Spleen (tissue), 11 donors: ENCODE data around the gene FSIP1. TPM values are rescaled to one million over a fixed set of nuclear protein-coding genes. Genes with fewer than 3 reads are reported as not detected.

Experiments
- DNase-seq: peaks from one replicate; pipeline ENCODE4 v3.0.0-alpha.2; 2020
- H3K27ac ChIP-seq, 8 donors: fragments of 200-600 bp; sonication (generic) in 7 of 8; 1 replicate in 4 of 8; 2 replicates in 4 of 8; pipeline versions ENCODE4 v1.5.0 to v1.8.0; 2016 to 2021; ENCODE audit warnings: inconsistent platforms in 4 of 8, mild to moderate bottlenecking in 4 of 8, moderate library complexity in 1 of 8
- H3K27me3 ChIP-seq, 7 donors: fragments of 200-600 bp; sonication (generic) in 6 of 7; replicated peaks in 1 of 7; 1 replicate in 4 of 7; 2 replicates in 3 of 7; pipeline versions ENCODE4 v1.5.0 to v1.8.0; 2016 to 2021; ENCODE audit warnings: inconsistent platforms in 3 of 7, mild to moderate bottlenecking in 1 of 7
- H3K36me3 ChIP-seq, 6 donors: fragments of 200-600 bp; sonication (generic) in 5 of 6; 1 replicate in 4 of 6; 2 replicates in 2 of 6; pipeline versions ENCODE4 v1.5.0 to v1.8.0; 2016 to 2021; ENCODE audit warnings: inconsistent platforms in 2 of 6
- H3K4me1 ChIP-seq, 6 donors: fragments of 200-600 bp; sonication (generic) in 5 of 6; 1 replicate in 3 of 6; 2 replicates in 3 of 6; pipeline versions ENCODE4 v1.5.0 to v1.8.0; 2016 to 2021; ENCODE audit warnings: inconsistent platforms in 3 of 6
- H3K4me3 ChIP-seq, 8 donors: fragments of 200-600 bp; sonication (generic) in 7 of 8; 1 replicate in 4 of 8; 2 replicates in 4 of 8; pipeline versions ENCODE4 v1.5.0 to v1.8.0; 2016 to 2021; ENCODE audit warnings: inconsistent platforms in 4 of 8, mild to moderate bottlenecking in 4 of 8, moderate library complexity in 2 of 8
- H3K9me3 ChIP-seq, 8 donors: fragments of 200-600 bp; sonication (generic) in 7 of 8; 1 replicate in 4 of 8; 2 replicates in 4 of 8; pipeline versions ENCODE4 v1.5.0 to v1.8.0; 2016 to 2021; ENCODE audit warnings: inconsistent platforms in 4 of 8
- CTCF ChIP-seq, 11 experiments: fragments of 200-600 bp in 7 of 11; fragments of 450-650 bp in 4 of 11; sonication (generic) in 4 of 11; IDR thresholded peaks in 8 of 11; conservative IDR thresholded peaks in 3 of 11; 1 replicate in 7 of 11; 2 replicates in 4 of 11; pipeline versions ENCODE4 v1.4.0 to v1.8.0; 2016 to 2021; ENCODE audit warnings: antibody characterized with exemption in 11 of 11, inconsistent platforms in 4 of 11, mild to moderate bottlenecking in 1 of 11
- POLR2A ChIP-seq, 3 donors: fragments of 450-650 bp; IDR thresholded peaks; one replicate each; pipeline ENCODE4 v1.5.1; 2017; ENCODE audit warnings: antibody characterized with exemption in 3 of 3, mild to moderate bottlenecking in 1 of 3
- POLR2AphosphoS5 ChIP-seq, 3 donors: sonication (generic); formaldehyde crosslinking; IDR thresholded peaks; one replicate each; pipeline ENCODE4 v1.5.1; 2017; ENCODE audit warnings: antibody characterized with exemption in 3 of 3
- WGBS, 5 donors: extraction: QIAGEN DNeasy Blood & Tissue Kit in 3 of 5; methylation state at CpG; one replicate each; pipeline versions ENCODE4 v1.1.5 to v1.1.7; 2013 to 2018; 5-methylcytosine and 5-hydroxymethylcytosine counted together
- intact Hi-C: fragments of 100-400 bp; cut with DNase I; formaldehyde crosslinking; loops from one replicate; pipeline ENCODE4 v1.15.0; 2023; ENCODE audit warnings: low total_unique reads
- polyA plus RNA-seq, 3 donors: library from polyadenylated mRNA; stranded (reverse); fragments of 200-250 nt; gene quantifications; one replicate each; pipeline ENCODE4 v1.2.1, GENCODE V29; 2013
- total RNA-seq, 7 donors: library from RNA; depleted of rRNA in 3 of 7; stranded (reverse); fragments of >200 nt in 3 of 7; fragmentation: NEBNext Ultra II Directional in 4 of 7; extraction: Animal tissue kit (Norgen Biotek cat#: 25700) in 4 of 7; gene quantifications; one replicate each; pipeline versions ENCODE4 v1.1.0 to v1.2.1, GENCODE V29; 2016 to 2021
- donor health status: healthy with polysubstance abuse.
- donor health status: DM: no; HTN: no; CAD: no; lungs with moderate emphysema.
- donor health status: DM: no; HTN: no; CAD: no.
- donor health status: Bipolar disorder and iron deficiency.
- donor health status: healthy.
- donor health status: DM: no; HTN: no; CAD: no.
- donor health status: DM: yes; HTN: yes; CAD: no.

FSIP1 gene
- total and polyA plus RNA-seq, 10 donors = 0.09 to 2.3 (median 0.45) TPM

- Histone ChIP-seq H3K36me3 (no peaks in the 10 kb centered on the region), H3K9me3 (no peaks in the 10 kb centered on the region), H3K27me3 (no peaks in the 10 kb centered on the region), H3K27ac (no peak overlapping the region), H3K4me1 (peaks cover 6 to 60% (median 35%) of the 10 kb centered on the region in 6 donors), H3K4me3 (no peak overlapping the region)
- intact Hi-C loops = loop anchor here (10.0 kb wide), 1 partner anchor 89 kb away; no protein-coding TSS in a partner anchor
- no peak for DNase-seq
- TF ChIP-seq POLR2AphosphoS5 (IDR thresholded peaks at IDR 0.05) = no peak
- no peak for TF ChIP-seq CTCF (IDR thresholded peaks at IDR 0.05 in 8 of 11, conservative IDR thresholded peaks at IDR 0.05 in 3 of 11)
- TF ChIP-seq POLR2A (IDR thresholded peaks at IDR 0.05) = no peak
- WGBS, 5 donors = 84 to 94% (median 90%) methylated on average over 7 of the region's 7 CpGs
Measured at GRCh38 chr15:39785841-39786240, 3.2 kb upstream of the FSIP1 start.

GRCh38 chr15:39785139-39785538, 2.5 kb upstream of the FSIP1 start:
- no peaks in the 10 kb centered on the region for H3K36me3 ChIP-seq
- H3K4me1 ChIP-seq = peaks cover 6 to 60% (median 35%) of the 10 kb centered on the region in 6 donors
- no peaks in the 10 kb centered on the region for H3K27me3 ChIP-seq
- no peak overlapping the region for H3K27ac ChIP-seq
- DNase-seq = no peak
- H3K9me3 ChIP-seq = no peaks in the 10 kb centered on the region
- no peak overlapping the region for H3K4me3 ChIP-seq
- intact Hi-C loops = loop anchor here (10.0 kb wide), 1 partner anchor 90 kb away; no protein-coding TSS in a partner anchor
- WGBS, 5 donors = 84 to 92% (median 86%) methylated on average over 10 of the region's 10 CpGs
- no peak for TF ChIP-seq CTCF (IDR thresholded peaks at IDR 0.05 in 8 of 11, conservative IDR thresholded peaks at IDR 0.05 in 3 of 11)
- TF ChIP-seq POLR2A (IDR thresholded peaks at IDR 0.05) = no peak
- TF ChIP-seq POLR2AphosphoS5 (IDR thresholded peaks at IDR 0.05) = no peak

GRCh38 chr15:39784638-39785037, 2.0 kb upstream of the FSIP1 start:
- DNase-seq = no peak
- intact Hi-C loops = loop anchor here (10.0 kb wide), 1 partner anchor 90 kb away; no protein-coding TSS in a partner anchor
- Histone ChIP-seq H3K9me3 (no peaks in the 10 kb centered on the region), H3K4me1 (peaks cover 6 to 60% (median 35%) of the 10 kb centered on the region in 6 donors), H3K4me3 (no peak overlapping the region), H3K27me3 (no peaks in the 10 kb centered on the region), H3K27ac (peak overlapping the region in 1 of 8 donors; percentile 90), H3K36me3 (no peaks in the 10 kb centered on the region)
- 87 to 100% (median 93%) methylated on average over 2 of the region's 2 CpGs for WGBS, 5 donors
- TF ChIP-seq POLR2A (IDR thresholded peaks at IDR 0.05) = no peak
- TF ChIP-seq CTCF (IDR thresholded peaks at IDR 0.05 in 8 of 11, conservative IDR thresholded peaks at IDR 0.05 in 3 of 11) = no peak
- TF ChIP-seq POLR2AphosphoS5 (IDR thresholded peaks at IDR 0.05) = no peak

- H3K27ac ChIP-seq = peak overlapping the region in 5 of 8 donors; percentile 3 to 91 (median 83)
- intact Hi-C loops = loop anchor here (10.0 kb wide), 1 partner anchor 91 kb away; no protein-coding TSS in a partner anchor
Measured at GRCh38 chr15:39784125-39784524, 1.5 kb upstream of the FSIP1 start.

More at GRCh38 chr15:39784125-39784524, 1.5 kb upstream of the FSIP1 start:
- no peak for TF ChIP-seq POLR2AphosphoS5 (IDR thresholded peaks at IDR 0.05)
- no peak for TF ChIP-seq POLR2A (IDR thresholded peaks at IDR 0.05)
- no peak for TF ChIP-seq CTCF (IDR thresholded peaks at IDR 0.05 in 8 of 11, conservative IDR thresholded peaks at IDR 0.05 in 3 of 11)
- no peaks in the 10 kb centered on the region for H3K9me3 ChIP-seq
- no peaks in the 10 kb centered on the region for H3K27me3 ChIP-seq
- WGBS, 5 donors = 38 to 52% (median 44%) methylated on average over 4 of the region's 4 CpGs
- peaks cover 6 to 60% (median 35%) of the 10 kb centered on the region in 6 donors for H3K4me1 ChIP-seq
- peak overlapping the region in 2 of 8 donors; percentile 98 to 99 for H3K4me3 ChIP-seq
- no peaks in the 10 kb centered on the region for H3K36me3 ChIP-seq
- DNase-seq = no peak
